SU-DHL-6 (cell line): Measurements from ENCODE around the gene RDH13.

Experiments used
- H2AFZ ChIP-seq: fragments of 200-600 bp; sonication (generic); 2 replicates; pipeline ENCODE4 v1.6.1; 2014; ENCODE audit warnings: low read depth, mild to moderate bottlenecking, moderate library complexity, mixed read lengths, antibody characterized with exemption, low read length; ENCODE audit not compliant: severe bottlenecking
- H3F3A ChIP-seq: fragments of 200-600 bp; shearing (Covaris generic); 2 replicates; pipeline ENCODE4 v1.6.0; 2016; ENCODE audit warnings: antibody characterized with exemption, mild to moderate bottlenecking; ENCODE audit not compliant: insufficient read depth
- H3K27ac ChIP-seq: fragments of 200-600 bp; sonication (generic); 2 replicates; pipeline ENCODE4 v1.5.1; 2016; ENCODE audit warnings: low read depth, mild to moderate bottlenecking, low read length, moderate library complexity, mixed read lengths
- H3K27me3 ChIP-seq: fragments of 200-600 bp; sonication (generic), shearing (Covaris generic); 2 replicates; pipeline ENCODE4 v1.6.0; 2014; ENCODE audit warnings: mild to moderate bottlenecking, low read length
- H3K36me3 ChIP-seq: fragments of 200-600 bp; sonication (generic); 2 replicates; pipeline ENCODE4 v1.6.1; 2014; ENCODE audit warnings: mild to moderate bottlenecking, low read length, mixed read lengths
- H3K4me2 ChIP-seq: fragments of 300-600, 200-600 bp; shearing (Covaris generic), sonication (generic); 2 replicates; pipeline ENCODE4 v1.6.0; 2014; ENCODE audit warnings: low read length, low read depth, mild to moderate bottlenecking; ENCODE audit not compliant: poor library complexity, severe bottlenecking
- H3K4me3 ChIP-seq: fragments of 200-600 bp; sonication (generic); 2 replicates; pipeline ENCODE4 v1.5.1; 2014; ENCODE audit warnings: antibody characterized with exemption, low read length, mild to moderate bottlenecking, mixed read lengths; ENCODE audit not compliant: insufficient read depth, poor library complexity, severe bottlenecking
- H3K79me2 ChIP-seq: fragments of 200-600 bp; sonication (generic); 2 replicates; pipeline ENCODE4 v1.6.1; 2014; ENCODE audit warnings: mild to moderate bottlenecking, low read length, moderate library complexity; ENCODE audit not compliant: insufficient read depth
- H3K9ac ChIP-seq: fragments of 200-600 bp; sonication (generic); 2 replicates; pipeline ENCODE4 v1.7.0; 2014; ENCODE audit warnings: mild to moderate bottlenecking, low read length
- H3K9me2 ChIP-seq: fragments of 200-600 bp; sonication (generic); replicated peaks from 2 replicates; pipeline ENCODE4 v1.6.1; 2014; ENCODE audit warnings: low read length; ENCODE audit not compliant: insufficient read depth
- H3K9me3 ChIP-seq: fragments of 200-600 bp; sonication (generic); 2 replicates; pipeline ENCODE4 v1.6.1; 2014; ENCODE audit warnings: low read length, mixed read lengths; ENCODE audit not compliant: insufficient read depth
- H4K20me1 ChIP-seq: fragments of 200-600 bp; sonication (generic); 2 replicates; pipeline ENCODE4 v1.6.1; 2014; ENCODE audit warnings: low read depth, mild to moderate bottlenecking, antibody characterized with exemption, low read length, moderate library complexity, mixed read lengths
- EZH2phosphoT487 ChIP-seq: fragments of 200-600 bp; sonication (generic), shearing (Covaris generic); conservative IDR thresholded peaks from 2 replicates; pipeline ENCODE4 v1.6.1; 2018; ENCODE audit warnings: mild to moderate bottlenecking, antibody characterized with exemption, low read length, moderate library complexity, mixed read lengths
- TF ChIP-seq, protein P1 (sequence below): fragments of 200-600 bp; sonication (generic); IDR thresholded peaks from one replicate; pipeline ENCODE4 v1.5.1; 2017; ENCODE audit warnings: antibody characterized with exemption, mild to moderate bottlenecking, low read length, moderate library complexity; ENCODE audit not compliant: insufficient read depth, poor library complexity, severe bottlenecking

Gene RDH13

DNA sequence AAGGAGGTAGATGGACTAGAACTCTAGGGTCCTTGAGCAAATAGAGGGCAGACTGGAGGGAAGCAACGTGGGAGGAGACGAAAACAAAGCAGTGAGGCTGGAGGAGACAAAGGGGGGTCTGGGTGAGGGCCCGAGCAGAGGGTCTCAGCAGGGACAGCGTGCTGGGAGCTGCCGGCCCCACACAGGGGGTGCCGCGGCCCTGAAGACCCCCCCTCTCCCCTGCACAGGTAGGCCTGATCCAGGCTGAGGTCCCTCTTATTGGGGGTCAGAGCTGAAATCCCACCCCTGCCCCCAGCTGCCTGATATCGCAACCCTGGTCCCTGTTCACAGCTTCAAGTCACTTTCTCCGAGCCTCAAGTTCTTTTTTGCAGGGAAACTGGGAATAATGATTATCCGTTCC, 21.5 kb upstream of the RDH13 start:
- TF ChIP-seq EZH2phosphoT487: no peak
- TF ChIP-seq, protein P1, sequence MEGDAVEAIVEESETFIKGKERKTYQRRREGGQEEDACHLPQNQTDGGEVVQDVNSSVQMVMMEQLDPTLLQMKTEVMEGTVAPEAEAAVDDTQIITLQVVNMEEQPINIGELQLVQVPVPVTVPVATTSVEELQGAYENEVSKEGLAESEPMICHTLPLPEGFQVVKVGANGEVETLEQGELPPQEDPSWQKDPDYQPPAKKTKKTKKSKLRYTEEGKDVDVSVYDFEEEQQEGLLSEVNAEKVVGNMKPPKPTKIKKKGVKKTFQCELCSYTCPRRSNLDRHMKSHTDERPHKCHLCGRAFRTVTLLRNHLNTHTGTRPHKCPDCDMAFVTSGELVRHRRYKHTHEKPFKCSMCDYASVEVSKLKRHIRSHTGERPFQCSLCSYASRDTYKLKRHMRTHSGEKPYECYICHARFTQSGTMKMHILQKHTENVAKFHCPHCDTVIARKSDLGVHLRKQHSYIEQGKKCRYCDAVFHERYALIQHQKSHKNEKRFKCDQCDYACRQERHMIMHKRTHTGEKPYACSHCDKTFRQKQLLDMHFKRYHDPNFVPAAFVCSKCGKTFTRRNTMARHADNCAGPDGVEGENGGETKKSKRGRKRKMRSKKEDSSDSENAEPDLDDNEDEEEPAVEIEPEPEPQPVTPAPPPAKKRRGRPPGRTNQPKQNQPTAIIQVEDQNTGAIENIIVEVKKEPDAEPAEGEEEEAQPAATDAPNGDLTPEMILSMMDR: no peak
- H3K27ac ChIP-seq: no peak overlapping the region
- no peaks in the 10 kb centered on the region for H3K36me3 ChIP-seq
- no peak overlapping the region for H3K4me2 ChIP-seq
- H3K9me3 ChIP-seq: no peaks in the 10 kb centered on the region
- H4K20me1 ChIP-seq: no peaks in the 10 kb centered on the region
- H3K4me3 ChIP-seq: no peak overlapping the region
- H3K27me3 ChIP-seq: no peaks in the 10 kb centered on the region
- no peaks in the 10 kb centered on the region for H3K9me2 ChIP-seq
- no peak overlapping the region for H3K9ac ChIP-seq
- no peaks in the 10 kb centered on the region for H3K79me2 ChIP-seq
- 0 out of 2 replicates have a peak, but pooled peaks cover 11% of the 10 kb centered on the region for H3F3A ChIP-seq
- no peak overlapping the region for H2AFZ ChIP-seq

DNA sequence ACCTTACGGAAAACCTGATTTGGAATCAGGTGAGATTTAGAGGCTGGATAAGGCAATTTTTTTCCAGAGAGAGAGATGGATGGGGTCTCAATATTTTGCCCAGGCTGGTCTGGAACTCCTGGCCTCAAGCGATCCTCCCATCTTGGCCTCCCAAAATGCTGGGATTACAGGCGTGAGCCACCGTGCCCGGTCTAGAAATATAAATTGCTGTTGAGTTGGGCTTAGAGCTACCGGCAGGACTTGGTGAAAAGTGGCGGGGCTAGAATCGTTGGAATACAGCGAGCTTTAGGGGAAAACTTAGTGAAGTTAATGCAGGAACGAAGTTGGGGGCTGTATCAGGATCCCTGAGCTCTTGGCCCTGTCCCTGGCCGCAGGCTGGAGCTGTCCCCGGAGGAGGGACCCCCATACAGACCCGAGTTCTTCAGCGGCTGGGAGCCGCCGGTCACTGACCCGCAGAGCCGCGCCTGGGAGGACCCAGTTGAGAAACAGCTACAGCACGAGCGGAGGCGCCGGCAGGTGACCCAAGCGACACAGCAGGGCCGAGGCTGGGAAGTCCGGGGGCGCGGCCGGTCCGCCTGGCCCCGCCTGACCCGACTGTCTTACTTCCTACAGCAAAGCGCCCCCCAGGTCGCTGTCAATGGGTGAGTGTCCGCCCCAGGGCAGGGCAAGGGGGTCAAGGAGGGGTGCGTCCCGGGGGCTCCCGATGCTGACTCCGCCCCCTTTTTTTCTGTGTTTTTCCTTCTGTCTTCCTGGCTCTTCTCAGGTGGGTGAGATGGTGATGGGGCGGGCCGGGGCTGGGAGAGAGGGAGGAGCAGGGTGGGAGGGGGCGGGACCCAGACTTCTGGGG, 20.3 kb upstream of the RDH13 start:
- Histone ChIP-seq H3K27ac (no peak overlapping the region), H3K4me2 (no peak overlapping the region), H2AFZ (no peak overlapping the region), H3K9ac (no peak overlapping the region), H3K36me3 (no peaks in the 10 kb centered on the region), H3F3A (0 out of 2 replicates have a peak, but pooled peaks cover 11% of the 10 kb centered on the region), H3K79me2 (no peaks in the 10 kb centered on the region), H3K9me2 (no peaks in the 10 kb centered on the region), H3K9me3 (no peaks in the 10 kb centered on the region), H4K20me1 (no peaks in the 10 kb centered on the region), H3K4me3 (no peak overlapping the region), H3K27me3 (no peaks in the 10 kb centered on the region)
- TF ChIP-seq, protein P1: no peak
- TF ChIP-seq EZH2phosphoT487: no peak

DNA sequence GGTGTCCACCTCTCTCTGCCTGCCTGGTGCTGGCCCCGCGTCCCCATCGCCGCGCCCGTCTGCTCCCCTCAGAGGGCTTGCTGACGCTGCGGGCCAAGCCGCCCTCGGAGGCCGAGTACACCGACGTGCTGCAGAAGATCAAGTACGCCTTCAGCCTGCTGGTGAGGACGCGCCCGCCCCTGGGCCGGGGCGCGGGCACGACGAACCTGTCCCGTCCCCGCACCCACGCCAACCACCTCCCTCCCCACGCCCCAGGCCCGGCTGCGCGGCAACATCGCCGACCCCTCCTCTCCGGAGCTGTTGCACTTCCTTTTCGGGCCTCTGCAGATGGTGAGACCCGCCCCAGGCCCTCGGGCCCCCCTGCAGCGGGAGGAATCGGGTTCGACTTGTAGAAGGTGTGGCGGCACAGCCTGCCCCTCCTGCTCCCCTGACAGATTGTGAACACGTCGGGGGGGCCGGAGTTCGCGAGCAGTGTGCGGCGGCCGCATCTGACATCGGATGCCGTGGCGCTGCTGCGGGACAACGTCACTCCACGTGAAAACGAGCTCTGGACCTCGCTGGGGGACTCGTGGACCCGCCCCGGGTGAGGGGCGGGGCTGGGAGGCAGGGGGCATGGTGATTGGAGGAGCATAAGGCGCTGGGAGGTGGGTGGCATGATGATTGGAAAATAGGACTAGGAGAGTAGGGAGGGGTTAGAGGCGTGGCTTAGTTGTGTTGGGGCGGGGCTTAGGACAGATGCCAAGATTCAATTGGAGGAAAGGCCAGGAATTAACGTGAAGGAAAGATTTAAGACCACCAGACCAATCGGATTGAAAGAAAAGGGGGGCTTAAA, 19.3 kb upstream of the RDH13 start:
- Histone ChIP-seq H3K9me2 (no peaks in the 10 kb centered on the region), H3K79me2 (no peaks in the 10 kb centered on the region), H2AFZ (no peak overlapping the region), H3K9ac (no peak overlapping the region), H3K36me3 (no peaks in the 10 kb centered on the region), H3K27me3 (no peaks in the 10 kb centered on the region), H3K4me2 (no peak overlapping the region), H3K9me3 (no peaks in the 10 kb centered on the region), H3F3A (0 out of 2 replicates have a peak, but pooled peaks cover 11% of the 10 kb centered on the region), H4K20me1 (no peaks in the 10 kb centered on the region), H3K27ac (no peak overlapping the region), H3K4me3 (no peak overlapping the region)
- TF ChIP-seq EZH2phosphoT487: no peak
- TF ChIP-seq, protein P1: no peak
